K562 (cell line): Measurements from ENCODE around the gene SMAGP. TPM values are rescaled to one million over a fixed set of nuclear protein-coding genes. Genes with fewer than 3 reads are reported as not detected.

Experiments
- BRCA1 ChIP-seq, 2 experiments: fragments of 450-650 bp in 1 of 2; sonication (generic) in 1 of 2; formaldehyde crosslinking in 1 of 2; IDR thresholded peaks; 2 replicates each; pipeline versions ENCODE4 v1.5.0 to v1.6.1; 2017 to 2020; ENCODE audit warnings: mild to moderate bottlenecking in 1 of 2, missing genetic modification reagents in 1 of 2
- CXXC5 ChIP-seq: fragments of 250-450 bp; sonication (Bioruptor Pico); IDR thresholded peaks from 2 replicates; pipeline ENCODE4 v1.8.0; 2022; ENCODE audit warnings: inconsistent platforms, mild to moderate bottlenecking, moderate library complexity
- DDX20 ChIP-seq: fragments of 450-650 bp; IDR thresholded peaks from 2 replicates; pipeline ENCODE4 v1.6.1; 2016; ENCODE audit warnings: missing genetic modification characterization, low read depth, mild to moderate bottlenecking, missing compliant biosample characterization, moderate library complexity
- ELF1 ChIP-seq: fragments of 200-800 bp; sonication (Bioruptor generic); IDR thresholded peaks from 2 replicates; pipeline ENCODE4 v1.6.1; 2016; ENCODE audit warnings: missing genetic modification characterization, missing compliant biosample characterization
- FOSL1 ChIP-seq: fragments of 200-800 bp; sonication (Bioruptor generic); conservative IDR thresholded peaks from 2 replicates; pipeline ENCODE4 v1.6.1; 2016; ENCODE audit warnings: missing genetic modification characterization, missing compliant biosample characterization
- FOXK2 ChIP-seq, 2 experiments: fragments of 450-650 bp; IDR thresholded peaks in 1 of 2; conservative IDR thresholded peaks in 1 of 2; 2 replicates each; pipeline ENCODE4 v1.6.1; 2016; ENCODE audit warnings: low read depth in 2 of 2, mild to moderate bottlenecking in 1 of 2
- HNRNPH1 ChIP-seq: fragments of 200-400 bp; formaldehyde crosslinking; optimal IDR thresholded peaks from 2 replicates; pipeline ENCODE3; 2017; ENCODE audit warnings: low read depth, mild to moderate bottlenecking, low read length, moderate library complexity
- KDM2B ChIP-seq: fragments of 250-450 bp; sonication (Bioruptor Pico); IDR thresholded peaks from 2 replicates; pipeline ENCODE4 v1.8.0; 2021; ENCODE audit warnings: mild to moderate bottlenecking, moderate library complexity
- MEF2D ChIP-seq: conservative IDR thresholded peaks from 2 replicates; pipeline ENCODE4 v1.6.1; 2016; ENCODE audit warnings: low read depth, missing genetic modification characterization, missing compliant biosample characterization
- MTA2 ChIP-seq: fragments of 450-650 bp; IDR thresholded peaks from 2 replicates; pipeline ENCODE4 v1.6.1; 2016; ENCODE audit warnings: low read depth
- NCOA6 ChIP-seq: fragments of 450-650 bp; IDR thresholded peaks from 2 replicates; pipeline ENCODE4 v1.6.1; 2017; ENCODE audit warnings: mild to moderate bottlenecking
- NFYB ChIP-seq: IDR thresholded peaks from 2 replicates; pipeline ENCODE4 v1.6.1; 2011; ENCODE audit warnings: mild to moderate bottlenecking, moderate library complexity; ENCODE audit not compliant: insufficient read length; ENCODE audit errors: extremely low read depth
- NR2C1 ChIP-seq, 2 experiments: fragments of 450-650 bp; IDR thresholded peaks; 2 replicates each; pipeline ENCODE4 v1.6.1; 2017; ENCODE audit warnings: mild to moderate bottlenecking in 2 of 2, antibody characterized with exemption in 1 of 2, inconsistent platforms in 1 of 2, missing compliant biosample characterization in 1 of 2, missing genetic modification characterization in 1 of 2
- PTBP1 ChIP-seq: fragments of 200-400 bp; formaldehyde crosslinking; IDR thresholded peaks from 2 replicates; pipeline ENCODE4 v1.6.1; 2017; ENCODE audit warnings: low read depth, low read length
- SETDB1 ChIP-seq: IDR thresholded peaks from one replicate; pipeline ENCODE4 v1.6.1; 2012; ENCODE audit warnings: low read length, control low read depth, inconsistent platforms
- SMAD3 ChIP-seq: fragments of 450-650 bp; formaldehyde crosslinking; conservative IDR thresholded peaks from 2 replicates; pipeline ENCODE4 v1.4.0; 2020; ENCODE audit warnings: mild to moderate bottlenecking
- SUPT5H ChIP-seq: fragments of 450-650 bp; IDR thresholded peaks from 2 replicates; pipeline ENCODE4 v1.6.1; 2016
- ZC3H8 ChIP-seq: fragments of 450-650 bp; IDR thresholded peaks from 2 replicates; pipeline ENCODE4 v1.6.1; 2017
- ZNF143 ChIP-seq: sonication (generic); formaldehyde crosslinking; IDR thresholded peaks from 2 replicates; pipeline ENCODE4 v1.9.0; 2022; ENCODE audit warnings: mild to moderate bottlenecking, missing genetic modification reagents
- ZNF184 ChIP-seq: sonication (generic); formaldehyde crosslinking; IDR thresholded peaks from 2 replicates; pipeline ENCODE4 v1.5.0; 2020; ENCODE audit warnings: missing genetic modification reagents
- ZNF263 ChIP-seq: sonication (generic); formaldehyde crosslinking; IDR thresholded peaks from 2 replicates; pipeline ENCODE4 v1.8.0; 2022; ENCODE audit warnings: mild to moderate bottlenecking, missing genetic modification reagents, borderline replicate concordance
- ZNF583 ChIP-seq: fragments of 250-450 bp; sonication (Bioruptor Pico); IDR thresholded peaks from 2 replicates; pipeline ENCODE4 v1.4.0; 2020
- ZNF668 ChIP-seq: fragments of 250-450 bp; sonication (Bioruptor Pico); IDR thresholded peaks from 2 replicates; pipeline ENCODE4 v1.8.0; 2022; ENCODE audit warnings: mild to moderate bottlenecking, inconsistent platforms
- polyA plus RNA-seq, 8 experiments: library from polyadenylated mRNA; depleted of rRNA in 4 of 8; stranded (reverse) in 5 of 8; unstranded in 3 of 8; fragments of >200 nt; fragmentation: Nextera tagmentation in 2 of 8; fragmentation: Illumina TruSeq in 1 of 8; extraction: Ambion mirVana in 2 of 8; extraction: Trizol in 1 of 8; gene quantifications; 2 replicates each; pipeline versions ENCODE4 v1.2.1 to v1.2.3, GENCODE V29; 2011 to 2014; ENCODE audit warnings: inconsistent platforms in 1 of 8, missing spikeins in 1 of 8
- total RNA-seq, 7 experiments: library from RNA; depleted of rRNA in 6 of 7; stranded (reverse); fragments of >200 nt in 6 of 7; fragmentation: Illumina TruSeq in 2 of 7; extraction: Trizol in 2 of 7; gene quantifications; 2 replicates each; pipeline versions ENCODE4 v1.2.1 to v1.2.3, GENCODE V29; 2011 to 2021; ENCODE audit warnings: low replicate concordance in 1 of 7
- TF ChIP-seq, protein P1 (sequence below): fragments of 450-650 bp; IDR thresholded peaks from one replicate; pipeline ENCODE4 v1.6.1; 2018; ENCODE audit warnings: mild to moderate bottlenecking, moderate library complexity; ENCODE audit not compliant: partially characterized antibody
- TF ChIP-seq, protein P2 (sequence below): fragments of 250-450 bp; sonication (Bioruptor Pico); IDR thresholded peaks from 2 replicates; pipeline ENCODE4 v1.9.0; 2021; ENCODE audit warnings: mild to moderate bottlenecking
- TF ChIP-seq, protein P3 (sequence below): fragments of 250-450 bp; sonication (Bioruptor Pico); IDR thresholded peaks from 2 replicates; pipeline ENCODE4 v1.8.0; 2021; ENCODE audit warnings: borderline replicate concordance, mild to moderate bottlenecking, moderate library complexity; ENCODE audit not compliant: poor library complexity, severe bottlenecking

The SMAGP gene
- total and polyA plus RNA-seq, 9 of the 15 experiments (the other 6 are each of a cell fraction or from before 2014, with no cell fraction given): 23.1 to 62.3 (median 29.9) TPM

DNA sequence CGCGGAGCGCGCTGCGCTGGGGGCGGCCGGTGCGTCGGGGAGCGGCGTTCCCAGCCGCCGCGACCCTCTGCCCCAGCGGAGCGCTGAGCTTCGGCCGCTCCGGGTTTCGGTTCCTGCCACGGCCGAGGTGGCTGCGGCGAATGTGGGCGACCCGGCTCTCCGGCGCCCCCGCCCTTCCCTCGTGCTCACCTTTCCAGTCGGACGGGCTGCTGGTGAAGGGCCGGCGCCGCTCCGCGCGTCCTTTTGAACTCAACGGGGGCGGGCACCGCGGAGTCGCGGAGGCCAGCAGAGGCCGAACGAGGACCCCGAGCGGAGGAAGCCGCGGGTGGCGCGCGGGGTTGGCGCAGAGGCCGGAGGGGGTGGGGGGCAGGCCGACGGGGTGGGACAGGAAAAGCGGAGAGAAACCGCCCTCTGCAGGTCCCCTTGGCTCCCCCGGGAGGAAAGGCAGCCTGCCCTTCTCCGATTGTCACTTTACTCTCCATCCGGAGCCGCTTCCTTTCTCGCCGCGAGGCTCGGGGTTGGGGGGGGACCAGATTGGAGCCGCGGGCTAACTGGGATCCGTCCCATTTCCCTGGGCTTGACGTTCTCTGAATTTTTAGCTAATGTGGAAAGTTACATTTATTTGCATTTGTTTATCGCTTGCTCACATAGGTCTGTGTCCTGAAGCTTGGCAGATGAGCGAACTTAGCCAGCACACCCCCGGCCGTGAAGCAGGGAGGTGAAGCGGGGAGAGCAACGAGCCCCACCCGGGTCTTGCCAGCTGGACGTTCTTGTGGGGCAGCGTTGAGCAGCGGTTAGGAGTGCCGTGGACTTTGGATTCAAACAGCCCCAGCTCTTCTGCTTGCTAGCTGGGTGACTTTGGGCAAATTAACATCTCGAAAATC is at the start of gene SMAGP (continued):
- no peak for TF ChIP-seq PTBP1
- no peak for TF ChIP-seq DDX20
- TF ChIP-seq ZNF263 (CRISPR knock-in tag): 0 out of 2 replicates have a peak, but pooled peaks have one; percentile 33
- no peak for TF ChIP-seq SMAD3 (CRISPR knock-in tag)
- no peak for TF ChIP-seq NFYB
- TF ChIP-seq NCOA6: 0 out of 2 replicates have a peak, but pooled peaks have one; percentile 33
- no peak for TF ChIP-seq ELF1
- TF ChIP-seq, protein P1, sequence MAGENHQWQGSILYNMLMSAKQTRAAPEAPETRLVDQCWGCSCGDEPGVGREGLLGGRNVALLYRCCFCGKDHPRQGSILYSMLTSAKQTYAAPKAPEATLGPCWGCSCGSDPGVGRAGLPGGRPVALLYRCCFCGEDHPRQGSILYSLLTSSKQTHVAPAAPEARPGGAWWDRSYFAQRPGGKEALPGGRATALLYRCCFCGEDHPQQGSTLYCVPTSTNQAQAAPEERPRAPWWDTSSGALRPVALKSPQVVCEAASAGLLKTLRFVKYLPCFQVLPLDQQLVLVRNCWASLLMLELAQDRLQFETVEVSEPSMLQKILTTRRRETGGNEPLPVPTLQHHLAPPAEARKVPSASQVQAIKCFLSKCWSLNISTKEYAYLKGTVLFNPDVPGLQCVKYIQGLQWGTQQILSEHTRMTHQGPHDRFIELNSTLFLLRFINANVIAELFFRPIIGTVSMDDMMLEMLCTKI: no peak
- TF ChIP-seq ZNF184 (CRISPR knock-in tag): no peak
- TF ChIP-seq NR2C1 (IDR thresholded peaks at IDR 0.05): no peak
- TF ChIP-seq NR2C1 (tag; IDR thresholded peaks at IDR 0.05): no peak
- no peak for TF ChIP-seq HNRNPH1
- no peak for TF ChIP-seq ZC3H8
- TF ChIP-seq ZNF668 (CRISPR knock-in tag): no peak
- TF ChIP-seq KDM2B (CRISPR knock-in tag): peak; percentile 86; the same call in 1 of the 2 replicates
- TF ChIP-seq FOXK2 (conservative IDR thresholded peaks at IDR 0.05 in 1 of 2, IDR thresholded peaks at IDR 0.05 in 1 of 2; ENCODE audit: low read depth in 2 of 2): no peak
- no peak for TF ChIP-seq ZNF143
- TF ChIP-seq SETDB1: no peak
- no peak for TF ChIP-seq SUPT5H
- TF ChIP-seq MTA2: no peak
- TF ChIP-seq ZNF583 (CRISPR knock-in tag): no peak
- no peak for TF ChIP-seq FOSL1 (tag)
- TF ChIP-seq, protein P2, sequence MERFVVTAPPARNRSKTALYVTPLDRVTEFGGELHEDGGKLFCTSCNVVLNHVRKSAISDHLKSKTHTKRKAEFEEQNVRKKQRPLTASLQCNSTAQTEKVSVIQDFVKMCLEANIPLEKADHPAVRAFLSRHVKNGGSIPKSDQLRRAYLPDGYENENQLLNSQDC (CRISPR knock-in tag): no peak
- 0 out of 2 replicates have a peak, but pooled peaks have one; percentile 54 for TF ChIP-seq CXXC5
- TF ChIP-seq MEF2D (tag): no peak
- TF ChIP-seq BRCA1 (IDR thresholded peaks at IDR 0.05): no peak
- no peak for TF ChIP-seq BRCA1 (CRISPR knock-in tag; IDR thresholded peaks at IDR 0.05)
- TF ChIP-seq, protein P3, sequence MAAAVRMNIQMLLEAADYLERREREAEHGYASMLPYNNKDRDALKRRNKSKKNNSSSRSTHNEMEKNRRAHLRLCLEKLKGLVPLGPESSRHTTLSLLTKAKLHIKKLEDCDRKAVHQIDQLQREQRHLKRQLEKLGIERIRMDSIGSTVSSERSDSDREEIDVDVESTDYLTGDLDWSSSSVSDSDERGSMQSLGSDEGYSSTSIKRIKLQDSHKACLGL: no peak
